Measurements from ENCODE around the gene GPAM.

- TF ChIP-seq POLR2AphosphoS5 (IDR thresholded peaks at IDR 0.05; ENCODE audit: low read depth, low read length) (no peak), CREB1 (IDR thresholded peaks at IDR 0.05) (no peak), ATF2 (IDR thresholded peaks at IDR 0.05; ENCODE audit: low read length) (no peak), HDAC2 (IDR thresholded peaks at IDR 0.05; ENCODE audit: borderline replicate concordance in 1 of 2, low read depth in 2 of 2, low read length in 2 of 2) (no peak), POLR2A (IDR thresholded peaks at IDR 0.05; ENCODE audit: control extremely low read depth in 1 of 2, low read depth in 2 of 2, low read length in 2 of 2) (no peak), TAF1 (IDR thresholded peaks at IDR 0.05; ENCODE audit: low read depth, low read length) (no peak), GABPA (IDR thresholded peaks at IDR 0.05; ENCODE audit: borderline replicate concordance, insufficient read depth, low read length) (no peak)
- TF ChIP-seq, protein P1, sequence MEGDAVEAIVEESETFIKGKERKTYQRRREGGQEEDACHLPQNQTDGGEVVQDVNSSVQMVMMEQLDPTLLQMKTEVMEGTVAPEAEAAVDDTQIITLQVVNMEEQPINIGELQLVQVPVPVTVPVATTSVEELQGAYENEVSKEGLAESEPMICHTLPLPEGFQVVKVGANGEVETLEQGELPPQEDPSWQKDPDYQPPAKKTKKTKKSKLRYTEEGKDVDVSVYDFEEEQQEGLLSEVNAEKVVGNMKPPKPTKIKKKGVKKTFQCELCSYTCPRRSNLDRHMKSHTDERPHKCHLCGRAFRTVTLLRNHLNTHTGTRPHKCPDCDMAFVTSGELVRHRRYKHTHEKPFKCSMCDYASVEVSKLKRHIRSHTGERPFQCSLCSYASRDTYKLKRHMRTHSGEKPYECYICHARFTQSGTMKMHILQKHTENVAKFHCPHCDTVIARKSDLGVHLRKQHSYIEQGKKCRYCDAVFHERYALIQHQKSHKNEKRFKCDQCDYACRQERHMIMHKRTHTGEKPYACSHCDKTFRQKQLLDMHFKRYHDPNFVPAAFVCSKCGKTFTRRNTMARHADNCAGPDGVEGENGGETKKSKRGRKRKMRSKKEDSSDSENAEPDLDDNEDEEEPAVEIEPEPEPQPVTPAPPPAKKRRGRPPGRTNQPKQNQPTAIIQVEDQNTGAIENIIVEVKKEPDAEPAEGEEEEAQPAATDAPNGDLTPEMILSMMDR (IDR thresholded peaks at IDR 0.05; ENCODE audit: control extremely low read depth in 1 of 3, insufficient read depth in 1 of 3, low read depth in 1 of 3, low read length in 3 of 3), result no peak
These were observed 14.8 kb downstream of the GPAM start for GRCh38 chr10:112168733-112169132.

All from H1 (cell line).